ENCODE measurements around the gene RHOT1.
"Not testable (repeated sequence)": the region's sequence is repeated elsewhere in the genome, so short reads cannot be mapped to it uniquely, and the experiment has no call there.

RHOT1 gene

DNA sequence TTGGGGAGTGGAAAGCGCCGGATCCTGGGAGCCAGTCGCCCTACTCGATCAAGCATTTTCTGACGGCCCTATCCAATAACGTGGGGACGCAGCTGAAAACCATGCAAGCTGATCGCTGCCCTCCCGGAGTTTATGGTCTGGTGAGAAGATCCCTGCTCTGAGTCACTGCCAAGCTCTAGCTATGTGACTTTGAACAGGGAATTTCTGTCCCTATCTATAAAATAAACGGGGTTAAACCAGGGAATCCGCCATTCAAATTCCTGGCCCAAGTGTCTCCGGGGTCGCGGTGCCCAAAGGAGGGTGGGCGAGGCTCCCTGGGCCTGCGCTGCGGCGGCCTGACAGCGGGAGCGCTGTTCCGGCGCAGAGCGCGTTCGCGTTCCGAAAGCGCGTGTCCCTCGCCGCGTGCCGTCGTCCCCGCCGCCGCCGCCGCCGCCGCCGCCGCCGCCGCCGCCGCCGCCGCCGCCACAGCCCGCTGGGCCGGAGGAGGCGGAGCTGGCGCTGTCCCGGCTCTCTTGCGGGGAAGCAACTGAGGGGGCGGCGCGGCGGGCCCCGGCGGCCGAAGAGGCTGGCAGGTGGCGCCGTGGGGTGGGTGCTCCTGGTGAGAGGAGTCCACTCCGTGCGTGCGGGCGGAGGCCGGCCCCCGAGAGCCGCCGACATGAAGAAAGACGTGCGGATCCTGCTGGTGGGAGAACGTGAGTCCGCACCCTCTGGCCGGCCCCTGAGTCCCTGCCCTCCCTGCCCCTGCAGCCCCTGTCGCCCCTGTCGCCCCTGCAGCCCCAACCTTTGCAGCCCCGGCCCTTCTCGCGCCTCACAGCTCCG lies at the start of gene RHOT1:
RHOT1 (plus strand) TSS at position 465 of the 819 bp plus-strand sequence; CDS start at position 656, 191 bp downstream.
- DNase-seq = peak; percentile 72

DNA sequence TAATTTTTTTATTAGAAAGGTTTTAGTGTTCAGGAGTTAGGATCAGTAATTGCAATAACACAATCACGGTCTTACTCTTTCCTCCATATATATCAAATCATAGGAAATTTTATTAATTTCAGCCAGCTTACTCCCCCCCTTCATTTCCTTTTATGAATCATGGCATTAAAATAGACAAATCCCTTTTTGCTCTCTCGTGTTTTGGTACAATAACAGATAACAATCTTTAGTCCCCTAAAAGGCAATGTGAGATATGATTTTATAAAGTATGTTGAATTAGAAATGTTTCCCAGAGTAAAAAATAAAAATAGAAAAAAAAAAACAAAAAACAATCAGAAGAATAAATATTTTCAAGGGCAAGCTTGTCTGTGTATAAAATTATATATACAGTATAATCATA lies 42.6 kb upstream of the RHOT1 start:
- DNase-seq = no peak

DNA sequence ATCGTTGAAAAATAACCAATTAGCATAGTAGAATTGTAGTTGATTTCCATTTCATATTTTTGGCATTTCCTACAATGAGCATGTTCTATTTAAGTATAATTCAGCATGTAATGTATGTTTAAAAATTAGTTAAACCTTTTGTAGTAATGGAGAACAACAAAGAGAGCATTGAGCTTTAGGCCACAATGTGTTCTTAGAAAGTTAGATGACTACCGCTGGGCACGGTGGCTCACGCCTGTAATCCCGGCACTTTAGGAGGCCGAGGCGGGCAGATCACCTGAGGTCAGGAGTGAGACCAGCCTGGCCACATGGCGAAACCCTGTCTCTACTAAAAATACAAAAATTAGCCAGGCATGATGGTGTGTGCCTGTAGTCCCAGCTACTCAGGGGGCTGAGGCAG lies 42.0 kb upstream of the RHOT1 start:
- not testable (repeated sequence) for DNase-seq

DNA sequence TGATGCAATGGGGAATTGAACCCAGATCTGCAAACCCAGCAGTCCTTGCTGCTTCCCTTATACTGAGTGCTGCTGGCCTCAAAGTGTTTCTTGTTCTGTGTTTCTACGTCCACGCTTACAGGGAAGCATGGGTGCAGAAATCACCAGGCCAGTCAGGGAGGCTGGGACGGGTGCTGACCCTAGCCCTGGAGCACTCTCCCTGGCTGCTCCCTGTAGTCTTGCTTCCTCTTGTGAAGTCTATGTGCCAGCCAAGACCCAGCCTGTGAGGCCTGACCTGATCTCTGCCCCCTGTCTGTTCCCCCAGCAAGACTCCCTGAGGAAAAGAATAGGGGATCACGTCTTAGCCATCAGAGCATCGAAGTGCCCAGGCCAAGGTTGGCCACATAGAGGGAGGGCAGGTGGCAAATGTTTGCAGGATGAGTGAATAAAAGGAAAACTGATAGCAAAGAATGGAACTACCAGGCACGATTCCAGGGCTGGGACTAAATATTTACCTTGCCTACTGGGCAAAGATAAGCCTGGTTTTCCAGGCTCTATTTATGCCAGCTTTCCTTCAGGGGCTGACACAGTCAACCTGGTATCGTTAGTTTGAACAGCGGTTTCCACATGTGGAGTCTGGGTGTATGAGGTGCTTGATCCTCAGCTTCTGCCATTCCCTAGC lies 41.2 kb upstream of the RHOT1 start:
- DNase-seq = no peak

- no peak for DNase-seq
Measured at GRCh38 chr17:32102172-32102571, 40.1 kb upstream of the RHOT1 start.

DNA sequence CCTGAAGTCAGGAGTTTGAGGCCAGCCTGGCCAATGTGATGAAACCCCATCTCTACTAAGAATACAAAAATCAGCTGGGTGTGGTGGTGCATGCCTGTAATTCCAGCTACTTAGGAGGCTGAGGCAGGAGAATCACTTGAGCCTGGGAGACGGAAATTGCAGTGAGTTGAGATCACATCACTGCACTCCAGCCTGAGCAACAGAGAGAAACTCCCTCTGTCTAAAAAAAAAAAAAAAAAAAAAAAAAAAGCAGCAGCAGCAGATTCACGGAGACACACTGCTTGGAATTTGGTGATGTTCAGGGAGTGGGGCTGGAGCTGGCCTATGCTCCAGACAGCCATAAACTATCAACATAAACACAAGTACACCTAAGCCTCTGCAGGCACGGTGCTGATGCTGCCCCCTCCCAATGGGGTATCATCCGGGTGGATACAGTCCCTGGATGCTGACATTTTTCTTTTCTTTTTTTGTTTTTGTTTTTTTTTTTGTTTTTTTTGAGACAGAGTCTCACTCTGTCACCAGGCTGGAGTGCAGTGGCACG lies 39.6 kb upstream of the RHOT1 start:
- DNase-seq = no peak

DNA sequence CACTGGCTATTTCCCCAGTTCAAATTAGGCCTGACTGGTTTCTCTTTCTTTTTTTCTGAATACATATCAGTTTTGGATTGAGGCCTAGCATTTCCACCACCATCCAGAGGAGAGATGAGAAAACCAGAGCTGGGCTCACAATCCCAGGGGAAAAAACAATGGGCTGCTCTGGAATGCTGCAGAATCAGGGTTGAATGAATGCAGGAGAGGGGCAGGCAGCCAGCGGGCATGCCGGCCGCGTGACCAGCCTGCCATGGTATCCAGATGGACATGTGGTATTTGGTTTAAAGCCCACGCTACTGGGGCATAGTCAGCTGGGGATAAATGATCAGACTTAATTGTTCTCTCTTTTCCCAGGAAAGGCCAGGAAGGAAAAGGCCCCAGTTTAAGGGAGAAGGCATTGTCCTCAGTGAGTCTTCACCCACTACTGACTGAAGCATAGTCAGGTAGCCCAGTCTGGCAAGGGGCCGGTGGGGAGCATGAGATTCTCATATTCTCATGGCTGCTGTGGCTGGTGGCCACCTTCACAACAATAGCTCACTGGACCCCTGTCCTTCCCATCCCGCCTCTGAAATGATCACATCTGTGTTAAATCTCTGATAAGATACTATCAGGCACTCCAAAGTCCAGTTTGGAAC lies 38.7 kb upstream of the RHOT1 start:
- DNase-seq = no peak

DNA sequence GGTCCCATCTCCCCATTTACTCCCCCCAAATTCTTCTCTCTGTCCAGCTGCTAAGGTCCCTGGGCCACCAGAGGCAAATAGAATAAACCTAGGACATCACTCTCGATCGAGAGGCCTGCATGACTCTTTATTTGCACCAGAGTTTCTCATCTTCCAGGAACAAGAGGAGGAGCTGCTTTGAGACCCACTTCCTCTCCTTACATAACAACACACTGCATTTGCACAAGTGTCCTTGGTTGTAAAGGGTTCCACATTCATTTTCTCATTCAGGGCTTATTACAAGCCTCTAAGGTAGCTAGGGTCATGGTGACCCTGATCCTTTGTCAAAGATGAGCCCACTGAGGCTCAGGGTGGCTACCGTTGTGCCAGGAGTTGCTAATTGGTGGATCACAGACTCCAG lies 38.1 kb upstream of the RHOT1 start:
- no peak for DNase-seq

DNA sequence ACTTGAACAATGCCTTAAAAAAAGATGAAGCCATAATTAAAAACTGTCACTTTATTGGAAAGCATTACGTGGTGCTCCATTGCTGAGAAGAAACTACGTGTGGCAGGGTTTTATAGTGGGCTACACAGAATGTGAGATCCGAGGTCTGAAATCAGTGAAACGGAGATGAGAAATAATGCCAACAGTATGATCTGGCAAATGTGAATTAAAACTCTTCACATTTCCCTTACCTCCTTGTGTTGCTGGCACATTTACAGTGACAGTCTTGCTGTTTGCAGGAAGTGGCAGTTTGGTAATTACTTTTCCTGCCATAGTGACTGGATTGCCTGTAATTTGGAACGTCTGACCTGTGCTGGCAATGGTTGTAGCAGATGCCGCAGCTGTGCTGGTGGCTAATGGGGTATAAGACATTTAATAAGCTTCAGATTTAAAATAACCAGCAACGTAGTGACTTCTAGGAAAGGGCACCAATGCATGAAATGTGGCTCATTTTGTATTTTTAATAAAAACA lies 35.8 kb upstream of the RHOT1 start:
- peak; percentile 23 for DNase-seq

DNA sequence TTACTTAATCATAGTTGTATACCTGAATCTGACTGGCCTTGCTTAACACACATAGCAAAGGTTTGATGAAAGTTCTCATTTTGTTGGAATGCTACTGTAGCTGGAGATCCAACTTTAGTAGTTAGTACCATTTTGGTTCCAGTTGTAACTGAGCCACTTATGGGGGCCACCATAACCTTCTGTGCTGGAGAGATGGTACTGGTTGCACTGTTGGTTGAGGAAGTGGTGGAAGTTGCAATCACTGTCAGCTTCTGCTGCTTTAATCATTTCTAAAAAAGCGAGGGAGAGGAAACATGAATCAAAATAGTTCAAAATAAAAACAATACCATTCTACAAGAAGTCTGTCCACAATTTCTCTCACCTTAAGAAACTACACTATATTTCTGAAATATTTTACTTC lies 35.1 kb upstream of the RHOT1 start:
- peak; percentile 32 for DNase-seq

- DNase-seq = no peak
Measured at GRCh38 chr17:32110596-32110995, 31.7 kb upstream of the RHOT1 start.

- peak; percentile 43 for DNase-seq
Measured at GRCh38 chr17:32111141-32111771, 31.0 kb upstream of the RHOT1 start.

GRCh38 chr17:32112416-32112815 lies 29.9 kb upstream of the RHOT1 start:
- DNase-seq = no peak

DNA sequence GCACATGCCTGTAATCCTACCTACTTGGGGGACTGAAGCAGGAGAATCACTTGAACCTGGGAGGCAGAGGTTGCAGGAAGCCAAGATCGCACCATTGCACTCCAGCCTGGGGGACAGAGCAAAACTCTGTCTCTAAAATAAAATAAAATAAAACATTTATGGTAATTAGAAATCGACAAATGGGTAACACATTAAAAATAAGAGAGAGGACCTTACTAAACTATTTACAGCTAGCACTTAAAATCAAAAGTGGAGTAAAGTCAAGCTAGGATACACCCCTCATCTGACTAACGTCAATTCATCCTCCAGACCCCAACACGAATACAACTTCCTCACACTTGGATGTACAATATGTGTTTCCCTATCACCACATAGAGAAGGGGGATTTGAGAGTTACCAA lies 27.8 kb upstream of the RHOT1 start:
- DNase-seq = no peak

DNA sequence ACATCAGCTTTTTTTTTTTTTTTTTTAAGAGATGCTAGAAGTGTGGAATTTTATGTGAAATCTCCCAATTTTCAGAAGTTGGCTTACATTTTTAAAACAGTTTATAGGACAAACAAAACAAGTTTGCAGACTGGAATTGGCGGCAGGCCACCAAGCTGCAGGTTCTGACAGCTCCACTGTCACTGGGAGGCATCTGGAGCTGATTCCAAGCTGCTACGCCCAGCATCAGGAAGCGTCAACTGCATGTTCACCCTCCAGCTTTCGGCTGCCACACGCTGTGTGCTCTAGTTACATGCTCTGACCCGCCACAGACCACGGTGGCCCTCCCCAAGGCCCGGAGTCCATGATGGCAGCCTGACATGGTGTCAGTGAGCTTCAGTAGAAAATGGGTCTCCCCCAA lies 26.8 kb upstream of the RHOT1 start:
- DNase-seq = not testable (repeated sequence)

- no peak for DNase-seq
Measured at GRCh38 chr17:32116937-32117336, 25.4 kb upstream of the RHOT1 start.

DNA sequence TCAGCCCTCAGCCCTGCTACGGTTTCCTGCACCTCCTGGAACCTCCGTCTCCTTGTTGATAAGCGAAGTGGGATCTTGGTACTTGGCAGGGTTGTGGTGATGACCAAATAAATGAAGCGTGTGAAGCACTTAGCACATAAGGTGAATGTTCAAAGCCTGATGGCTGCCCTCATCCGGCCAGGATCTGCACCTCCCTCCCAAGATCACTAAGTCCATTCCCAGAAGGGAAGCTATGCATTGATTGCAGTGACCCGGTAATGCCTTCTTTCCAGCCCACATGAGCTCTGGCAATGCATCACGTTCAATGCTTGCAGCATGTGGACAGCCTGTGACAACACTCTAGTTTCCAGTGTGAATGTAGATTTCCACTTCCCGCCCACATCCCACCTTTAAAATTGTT lies 24.9 kb upstream of the RHOT1 start:
- DNase-seq = no peak

DNA sequence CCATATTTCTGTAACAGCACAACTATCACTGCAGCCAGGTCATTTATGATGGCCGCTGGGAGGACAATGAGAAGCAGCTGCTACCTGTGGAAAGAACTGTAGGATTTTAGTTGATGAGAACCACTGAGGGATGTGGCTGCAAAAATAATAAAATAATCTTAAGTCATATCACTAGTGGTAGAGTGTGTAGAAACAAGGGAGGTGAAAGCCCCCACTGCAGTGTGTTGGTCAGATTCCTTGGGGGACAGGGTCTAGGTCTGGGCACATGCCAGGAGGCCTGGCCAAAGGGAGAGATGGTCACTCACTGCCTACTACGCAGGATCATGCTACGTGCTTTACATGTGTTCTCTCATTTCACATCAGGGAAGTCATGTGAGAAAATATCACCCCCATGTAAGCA lies 24.2 kb upstream of the RHOT1 start:
- not testable (repeated sequence) for DNase-seq

GRCh38 chr17:32118835-32119234 lies 23.5 kb upstream of the RHOT1 start:
- DNase-seq = no peak

GRCh38 chr17:32120141-32120540 lies 22.2 kb upstream of the RHOT1 start:
- no peak for DNase-seq

DNA sequence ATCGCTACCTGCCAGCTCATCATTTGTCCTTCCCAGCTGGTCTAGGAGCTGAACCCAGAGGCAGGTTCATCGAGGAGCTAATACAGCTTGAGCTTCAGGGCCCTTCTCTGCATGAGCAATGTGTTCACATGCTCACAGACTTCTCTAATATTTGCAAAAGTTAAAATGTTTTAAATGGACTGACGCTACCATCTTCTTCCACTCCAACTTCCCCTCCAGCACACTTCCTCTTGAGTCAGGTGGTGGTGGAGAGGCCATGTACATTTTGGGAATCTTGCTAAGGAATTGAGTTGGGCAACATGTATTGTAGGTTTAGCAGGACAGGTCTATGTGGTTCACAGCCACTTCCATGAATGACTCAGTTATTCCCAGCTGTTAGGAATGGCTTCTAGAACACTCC lies 21.6 kb upstream of the RHOT1 start:
- no peak for DNase-seq

DNA sequence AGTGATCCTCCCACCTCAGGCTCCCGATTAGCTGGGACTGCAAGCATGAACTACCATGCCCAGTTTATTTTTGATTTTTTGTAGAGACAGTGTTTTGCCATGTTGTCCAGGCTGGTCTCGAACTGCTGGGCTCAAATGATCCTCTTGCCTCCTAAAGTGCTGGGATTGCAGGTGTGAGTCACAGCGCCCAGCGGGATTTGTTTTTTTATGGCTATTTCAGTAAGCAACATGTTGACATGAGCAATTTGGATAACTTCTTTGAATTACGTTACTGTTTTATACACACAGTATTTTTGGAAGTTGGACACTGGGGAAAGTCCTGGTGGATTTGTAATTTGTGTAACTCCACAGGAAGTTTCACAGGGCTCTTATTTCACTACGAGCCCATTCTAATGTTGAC lies 18.5 kb upstream of the RHOT1 start:
- no peak for DNase-seq
